Measurements from ENCODE around the gene TPI1. TPM values are rescaled to one million over a fixed set of nuclear protein-coding genes. Genes with fewer than 3 reads are reported as not detected.
"Not testable (repeated sequence)": the region's sequence is repeated elsewhere in the genome, so short reads cannot be mapped to it uniquely, and the experiment has no call there.

Gene TPI1
- total RNA-seq, 1 experiment from 2014 or later = 1,177 TPM

GRCh38 chr12:6891646-6892001 is 24.3 kb downstream of the TPI1 start:
- 0 out of 2 replicates have a peak overlapping the region, but pooled peaks have one; percentile 98 for H2BK15ac ChIP-seq (ENCODE audit: low read depth, low read length)
- no peak overlapping the region for H2BK5ac ChIP-seq (ENCODE audit: insufficient read length, low read length)
- H3K56ac ChIP-seq (ENCODE audit: insufficient read length, low read depth, low read length) = no peak overlapping the region
- H3K9ac ChIP-seq (ENCODE audit: extremely low read depth, insufficient read length, low read length) = peak overlapping the region; percentile 77
- no peak overlapping the region for H3K27ac ChIP-seq (ENCODE audit: insufficient read length, low read depth, low read length)
- no peak overlapping the region for H3T11ph ChIP-seq (ENCODE audit: low read length)
- no peak overlapping the region for H4K8ac ChIP-seq (replicated peaks; ENCODE audit: insufficient read length, low read depth, low read length)
- Mint-ChIP-seq H3K27ac (peak overlapping the region; percentile 78 to 86 (median 84); a peak in 6 of 7 replicates), H3K9me3 (peaks cover 0 to 3% of the 10 kb centered on the region in 2 experiments; a peak in 2 of 5 replicates), H3K4me1 (peaks cover 20 to 30% of the 10 kb centered on the region in 2 experiments), H3K36me3 (ENCODE audit: insufficient read depth in 1 of 3, low read depth in 3 of 3) (peaks cover 0 to 12% (median 12%) of the 10 kb centered on the region in 3 experiments; a peak in 5 of 7 replicates), H3K27me3 (ENCODE audit: low read depth) (no peaks in the 10 kb centered on the region), H3K4me3 (peak overlapping the region; percentile 57 to 77)
- TF ChIP-seq CTCF (conservative IDR thresholded peaks at IDR 0.05) = no peak
- H3K79me1 ChIP-seq (ENCODE audit: insufficient read depth, low read depth, low read length, poor library complexity, severe bottlenecking) = no peaks in the 10 kb centered on the region
- H3K23me2 ChIP-seq (ENCODE audit: insufficient read length, low read depth, low read length, poor library complexity, severe bottlenecking) = peaks cover 6% of the 10 kb centered on the region
- H3K18ac ChIP-seq (ENCODE audit: insufficient read length, low read depth, low read length) = peak overlapping the region; percentile 94
- H2AFZ ChIP-seq (ENCODE audit: low read length) = no peak overlapping the region
- no peak overlapping the region for H4K5ac ChIP-seq (ENCODE audit: insufficient read length, low read depth, low read length)
- no CpG with 5 or more reads among the region's 5 CpGs for WGBS (ENCODE audit: extremely low coverage, insufficient read length, low lambda C conversion rate)
- peak overlapping the region; percentile 92; the same call in 1 of the 2 replicates for H3K14ac ChIP-seq (ENCODE audit: insufficient read depth, low read length)
- no peaks in the 10 kb centered on the region for H4K20me1 ChIP-seq (ENCODE audit: control insufficient read depth, insufficient read depth, insufficient read length)
- peak overlapping the region; percentile 51 for H2BK12ac ChIP-seq (ENCODE audit: insufficient read length, low read depth, low read length)
- no peak overlapping the region for H3K4ac ChIP-seq (ENCODE audit: low read depth, low read length)
- H3K4me2 ChIP-seq (ENCODE audit: insufficient read depth, insufficient read length, low read length) = peak overlapping the region; percentile 67
- H3K4me1 ChIP-seq (ENCODE audit: insufficient read depth, low read length) = peaks cover 3% of the 10 kb centered on the region; the same call in 1 of the 2 replicates
- no peak for DNase-seq
- no peaks in the 10 kb centered on the region for H3K79me2 ChIP-seq (ENCODE audit: insufficient read depth, low read length)
- H4K91ac ChIP-seq (ENCODE audit: insufficient read length, low read depth, low read length) = no peak overlapping the region
- no peak overlapping the region for H2BK20ac ChIP-seq (ENCODE audit: low read depth, low read length, poor library complexity, severe bottlenecking)
- no peaks in the 10 kb centered on the region for H3K9me3 ChIP-seq (ENCODE audit: control insufficient read depth, low read depth, low read length)
- no peak overlapping the region for H2BK120ac ChIP-seq (ENCODE audit: low read depth, low read length, poor library complexity, severe bottlenecking)
- no peak overlapping the region for H2AK5ac ChIP-seq (ENCODE audit: insufficient read length, low read length)
- no peaks in the 10 kb centered on the region for H3K27me3 ChIP-seq (ENCODE audit: insufficient read depth, low read length)
- no peak overlapping the region for H3K23ac ChIP-seq (ENCODE audit: insufficient read length, low read depth, low read length)

- H3K27me3 ChIP-seq (ENCODE audit: insufficient read depth, low read length); H3K9ac ChIP-seq (ENCODE audit: extremely low read depth, insufficient read length, low read length); H3K23me2 ChIP-seq (ENCODE audit: insufficient read length, low read depth, low read length, poor library complexity, severe bottlenecking); H2BK5ac ChIP-seq (ENCODE audit: insufficient read length, low read length); H2BK120ac ChIP-seq (ENCODE audit: low read depth, low read length, poor library complexity, severe bottlenecking); H3K27me3 Mint-ChIP-seq (ENCODE audit: low read depth); H2AK5ac ChIP-seq (ENCODE audit: insufficient read length, low read length); H3K14ac ChIP-seq (ENCODE audit: insufficient read depth, low read length); H3T11ph ChIP-seq (ENCODE audit: low read length); H3K27ac ChIP-seq (ENCODE audit: insufficient read length, low read depth, low read length); H3K56ac ChIP-seq (ENCODE audit: insufficient read length, low read depth, low read length); H2BK15ac ChIP-seq (ENCODE audit: low read depth, low read length); DNase-seq; H3K4me3 Mint-ChIP-seq; H3K79me1 ChIP-seq (ENCODE audit: insufficient read depth, low read depth, low read length, poor library complexity, severe bottlenecking); H4K91ac ChIP-seq (ENCODE audit: insufficient read length, low read depth, low read length); H4K8ac ChIP-seq (replicated peaks; ENCODE audit: insufficient read length, low read depth, low read length); H3K4me2 ChIP-seq (ENCODE audit: insufficient read depth, insufficient read length, low read length); H3K4ac ChIP-seq (ENCODE audit: low read depth, low read length); H2BK20ac ChIP-seq (ENCODE audit: low read depth, low read length, poor library complexity, severe bottlenecking); H2AFZ ChIP-seq (ENCODE audit: low read length); H3K27ac Mint-ChIP-seq; H4K20me1 ChIP-seq (ENCODE audit: control insufficient read depth, insufficient read depth, insufficient read length); H3K18ac ChIP-seq (ENCODE audit: insufficient read length, low read depth, low read length); H3K9me3 Mint-ChIP-seq; H3K79me2 ChIP-seq (ENCODE audit: insufficient read depth, low read length); H2BK12ac ChIP-seq (ENCODE audit: insufficient read length, low read depth, low read length); H3K23ac ChIP-seq (ENCODE audit: insufficient read length, low read depth, low read length); H3K4me1 ChIP-seq (ENCODE audit: insufficient read depth, low read length); H3K9me3 ChIP-seq (ENCODE audit: control insufficient read depth, low read depth, low read length); H4K5ac ChIP-seq (ENCODE audit: insufficient read length, low read depth, low read length): not testable (repeated sequence)
- peaks cover 0 to 12% (median 12%) of the 10 kb centered on the region in 3 experiments; a peak in 5 of 7 replicates for H3K36me3 Mint-ChIP-seq (ENCODE audit: insufficient read depth in 1 of 3, low read depth in 3 of 3)
- no CpG with 5 or more reads among the region's 3 CpGs for WGBS (ENCODE audit: extremely low coverage, insufficient read length, low lambda C conversion rate)
- H3K4me1 Mint-ChIP-seq = peaks cover 17 to 22% of the 10 kb centered on the region in 2 experiments
Measured at GRCh38 chr12:6892683-6893082, 25.4 kb downstream of the TPI1 start.
